ENCODE measurements around the gene MAPK1IP1L.

- TF ChIP-seq EP300 (IDR thresholded peaks at IDR 0.05) (no peak), CTCF (IDR thresholded peaks at IDR 0.05) (no peak), POLR2A (IDR thresholded peaks at IDR 0.05) (no peak)
Measured at GRCh38 chr14:55053018-55053417, 1.6 kb downstream of the MAPK1IP1L start.
